ENCODE data around the gene PACS2. TPM values are rescaled to one million over a fixed set of nuclear protein-coding genes. Genes with fewer than 3 reads are reported as not detected.
"Not testable (repeated sequence)": the region's sequence is repeated elsewhere in the genome, so short reads cannot be mapped to it uniquely, and the experiment has no call there.

PACS2 gene
- total RNA-seq, 1 donor from 2014 or later: 60.0 TPM

DNA sequence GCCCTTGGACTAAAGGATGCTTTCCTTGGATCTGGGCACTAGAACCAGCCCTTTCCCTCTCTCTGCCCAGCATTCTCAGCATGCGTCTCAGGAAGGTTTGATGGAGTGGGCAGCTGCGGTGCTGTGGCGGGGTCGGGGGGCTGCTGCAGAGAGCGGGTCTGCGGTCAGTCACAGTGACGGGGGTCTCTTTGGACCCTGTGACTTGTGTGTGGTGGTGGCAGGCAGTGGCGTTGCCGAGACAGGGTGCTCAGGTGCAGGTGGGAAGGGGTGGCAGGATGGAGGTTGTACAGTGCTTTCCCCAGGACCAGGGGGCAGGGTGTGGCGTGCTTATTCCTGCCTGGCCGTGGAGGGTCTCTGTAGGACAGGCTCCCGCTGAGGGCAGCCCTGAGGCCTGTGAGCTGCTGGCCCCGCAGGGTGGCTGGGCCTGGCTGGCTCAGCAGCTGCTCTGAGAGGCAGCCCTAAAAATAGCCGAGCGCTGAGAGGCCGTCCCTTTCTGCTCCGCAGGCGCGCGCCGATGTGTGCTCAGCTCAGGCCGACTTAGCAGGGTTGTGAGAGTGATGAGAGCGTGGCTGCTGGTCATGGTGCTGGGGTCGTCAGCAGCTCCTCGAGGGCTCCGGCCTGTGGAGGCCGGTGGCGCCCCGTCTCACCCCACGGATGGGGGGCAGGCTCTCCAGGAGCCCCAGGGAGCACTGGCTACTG lies 9.7 kb downstream of the PACS2 start:
- peak overlapping the region; percentile 87 for H3K27ac ChIP-seq (ENCODE audit: low read depth, low read length)
- peak overlapping the region; percentile 74 to 89 (median 83) for H3K9ac ChIP-seq (ENCODE audit: low read depth in 1 of 3, low read length in 3 of 3)
- H3K4me3 ChIP-seq (ENCODE audit: low read length in 3 of 3): peak overlapping the region; percentile 35 to 65 (median 62)
- peaks cover 0 to 2% (median 0%) of the 10 kb centered on the region in 3 donors for H3K36me3 ChIP-seq (ENCODE audit: control insufficient read depth in 3 of 3, insufficient read depth in 3 of 3, low read length in 3 of 3)
- H3K4me1 ChIP-seq (ENCODE audit: control insufficient read depth in 3 of 3, insufficient read depth in 3 of 3, low read length in 3 of 3): peaks cover 62 to 67% (median 66%) of the 10 kb centered on the region in 3 donors
- no peaks in the 10 kb centered on the region for H3K9me3 ChIP-seq (ENCODE audit: control insufficient read depth in 3 of 3, low read length in 3 of 3)
- no peaks in the 10 kb centered on the region for H3K27me3 ChIP-seq (ENCODE audit: control insufficient read depth in 3 of 3, insufficient read depth in 3 of 3, low read length in 3 of 3)

DNA sequence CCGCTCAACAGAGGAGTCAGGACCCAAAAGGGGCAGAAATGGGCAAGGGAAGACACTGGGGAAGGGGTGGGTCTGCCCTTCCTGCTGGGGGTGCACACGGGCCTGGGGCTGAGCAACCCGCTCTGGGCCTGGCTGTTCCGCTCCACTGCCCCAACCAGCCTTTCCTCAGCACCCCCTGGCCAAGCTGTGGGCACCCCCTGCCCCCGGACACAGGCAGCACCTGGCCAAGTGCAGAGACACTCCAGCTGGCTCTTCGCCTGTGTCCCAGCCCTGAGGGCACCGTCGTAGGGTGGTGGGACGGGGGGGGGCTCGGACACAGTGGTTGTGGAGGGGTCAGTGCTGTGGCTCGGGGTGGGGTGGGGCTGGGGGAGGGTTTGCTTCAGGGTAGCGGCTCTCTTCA lies 10.3 kb downstream of the PACS2 start:
- peaks cover 69 to 74% (median 72%) of the 10 kb centered on the region in 3 donors for H3K4me1 ChIP-seq (ENCODE audit: control insufficient read depth in 3 of 3, insufficient read depth in 3 of 3, low read length in 3 of 3)
- no peaks in the 10 kb centered on the region for H3K9me3 ChIP-seq (ENCODE audit: control insufficient read depth in 3 of 3, low read length in 3 of 3)
- H3K4me3 ChIP-seq (ENCODE audit: low read length in 3 of 3): peak overlapping the region; percentile 35 to 57 (median 54)
- peaks cover 0 to 2% (median 0%) of the 10 kb centered on the region in 3 donors for H3K36me3 ChIP-seq (ENCODE audit: control insufficient read depth in 3 of 3, insufficient read depth in 3 of 3, low read length in 3 of 3)
- H3K9ac ChIP-seq (ENCODE audit: low read depth in 1 of 3, low read length in 3 of 3): peak overlapping the region; percentile 74 to 89 (median 83)
- H3K27me3 ChIP-seq (ENCODE audit: control insufficient read depth in 3 of 3, insufficient read depth in 3 of 3, low read length in 3 of 3): no peaks in the 10 kb centered on the region
- peak overlapping the region; percentile 87 for H3K27ac ChIP-seq (ENCODE audit: low read depth, low read length)

DNA sequence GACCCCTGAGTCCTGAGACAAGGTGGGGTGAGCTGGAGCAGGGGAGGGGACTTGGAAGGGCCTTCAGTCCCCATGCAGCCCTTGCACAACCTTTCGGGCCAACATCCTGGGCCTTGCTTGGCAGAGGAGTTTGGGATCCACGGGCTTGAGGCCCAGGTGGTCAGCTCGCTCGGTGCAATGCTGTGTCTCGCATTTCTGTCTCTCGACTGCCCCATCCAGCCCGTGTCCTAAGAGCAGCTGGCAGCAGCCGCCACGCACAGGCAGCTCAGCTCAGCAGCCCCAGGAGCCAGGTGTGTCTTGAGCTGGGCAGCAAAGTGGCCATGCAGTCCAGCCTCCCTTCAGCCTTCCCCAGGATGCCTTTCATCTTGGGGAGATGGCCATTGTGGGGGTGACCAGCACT lies 10.8 kb downstream of the PACS2 start:
- peak overlapping the region; percentile 87 for H3K27ac ChIP-seq (ENCODE audit: low read depth, low read length)

DNA sequence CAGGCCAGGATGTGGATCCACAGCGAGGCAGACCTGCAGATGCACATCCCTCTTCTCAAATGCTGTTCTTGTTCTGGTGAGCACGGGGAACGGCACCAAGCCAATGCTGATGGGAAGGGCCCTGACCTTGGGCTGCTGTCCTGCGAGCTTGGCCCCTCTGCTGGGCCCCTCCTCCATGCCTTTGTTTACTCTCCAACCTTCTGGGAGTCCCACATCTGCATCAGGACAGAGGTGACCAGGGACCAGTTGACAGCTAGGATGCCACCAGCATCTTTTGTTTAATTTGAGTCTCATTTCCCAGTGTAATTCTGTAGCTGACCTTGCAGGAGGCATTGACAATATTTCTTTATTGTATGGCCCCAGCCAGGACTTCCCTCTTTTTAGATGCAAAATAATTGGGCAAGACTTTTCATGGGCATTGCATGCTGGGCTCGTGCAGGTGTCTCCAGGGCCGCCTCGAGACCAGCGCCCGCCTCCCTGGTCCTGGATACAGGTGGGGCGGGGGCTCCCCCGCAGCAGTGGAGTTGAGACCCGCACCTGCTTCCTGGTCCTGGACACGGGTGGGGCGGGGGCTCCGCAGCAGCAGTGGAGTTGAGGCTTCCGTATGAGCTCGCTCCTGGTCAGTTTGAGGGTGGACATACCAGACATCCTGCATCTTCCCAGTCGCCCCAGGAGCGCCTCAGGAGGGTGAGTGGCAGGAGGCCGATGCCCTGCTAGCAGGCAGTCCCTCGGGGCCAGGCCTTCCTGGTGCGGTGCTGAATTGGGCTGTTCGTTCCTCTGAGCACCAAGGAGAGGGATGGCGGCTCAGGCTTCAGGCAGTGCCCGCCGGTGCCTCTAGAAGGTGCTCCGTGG lies 11.4 kb downstream of the PACS2 start:
- Histone ChIP-seq H3K4me1 (ENCODE audit: control insufficient read depth in 3 of 3, insufficient read depth in 3 of 3, low read length in 3 of 3) (peaks cover 78 to 84% (median 82%) of the 10 kb centered on the region in 3 donors), H3K27ac (ENCODE audit: low read depth, low read length) (peak overlapping the region; percentile 87), H3K36me3 (ENCODE audit: control insufficient read depth in 3 of 3, insufficient read depth in 3 of 3, low read length in 3 of 3) (peaks cover 0 to 2% (median 0%) of the 10 kb centered on the region in 3 donors), H3K4me3 (ENCODE audit: low read length in 3 of 3) (peak overlapping the region; percentile 40 to 68 (median 52)), H3K9me3 (ENCODE audit: control insufficient read depth in 3 of 3, low read length in 3 of 3) (no peaks in the 10 kb centered on the region), H3K27me3 (ENCODE audit: control insufficient read depth in 3 of 3, insufficient read depth in 3 of 3, low read length in 3 of 3) (no peaks in the 10 kb centered on the region), H3K9ac (ENCODE audit: low read depth in 1 of 3, low read length in 3 of 3) (peak overlapping the region; percentile 71 to 89 (median 76))

More for the DNA sequence above, 10.8 kb downstream of the PACS2 start:
- H3K36me3 ChIP-seq (ENCODE audit: control insufficient read depth in 3 of 3, insufficient read depth in 3 of 3, low read length in 3 of 3): peaks cover 0 to 2% (median 0%) of the 10 kb centered on the region in 3 donors
- peak overlapping the region; percentile 66 to 89 (median 71) for H3K9ac ChIP-seq (ENCODE audit: low read depth in 1 of 3, low read length in 3 of 3)
- H3K4me3 ChIP-seq (ENCODE audit: low read length in 3 of 3): peak overlapping the region; percentile 40 to 52 (median 41)
- no peaks in the 10 kb centered on the region for H3K9me3 ChIP-seq (ENCODE audit: control insufficient read depth in 3 of 3, low read length in 3 of 3)
- H3K27me3 ChIP-seq (ENCODE audit: control insufficient read depth in 3 of 3, insufficient read depth in 3 of 3, low read length in 3 of 3): no peaks in the 10 kb centered on the region
- H3K4me1 ChIP-seq (ENCODE audit: control insufficient read depth in 3 of 3, insufficient read depth in 3 of 3, low read length in 3 of 3): peaks cover 73 to 78% (median 77%) of the 10 kb centered on the region in 3 donors

DNA sequence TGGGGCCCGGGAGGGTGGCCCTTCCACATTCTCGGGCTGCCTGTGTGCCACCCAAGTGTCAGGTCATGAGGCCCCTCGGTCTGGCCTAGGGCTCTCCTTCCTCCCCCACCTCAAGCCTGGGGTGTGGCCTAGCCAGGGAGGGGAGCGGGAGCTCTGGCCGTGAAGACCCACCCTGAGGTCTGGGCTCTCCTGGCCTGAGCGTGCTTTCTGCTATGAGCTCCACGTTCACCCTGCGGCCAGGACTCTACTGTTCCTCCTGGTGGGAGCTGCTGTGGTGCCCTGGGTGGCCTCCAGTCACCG lies 12.0 kb downstream of the PACS2 start:
- Histone ChIP-seq H3K27me3 (ENCODE audit: control insufficient read depth in 3 of 3, insufficient read depth in 3 of 3, low read length in 3 of 3) (no peaks in the 10 kb centered on the region), H3K4me1 (ENCODE audit: control insufficient read depth in 3 of 3, insufficient read depth in 3 of 3, low read length in 3 of 3) (peaks cover 78 to 90% (median 85%) of the 10 kb centered on the region in 3 donors), H3K36me3 (ENCODE audit: control insufficient read depth in 3 of 3, insufficient read depth in 3 of 3, low read length in 3 of 3) (peaks cover 0 to 2% (median 0%) of the 10 kb centered on the region in 3 donors), H3K9ac (ENCODE audit: low read depth in 1 of 3, low read length in 3 of 3) (peak overlapping the region; percentile 46 to 89 (median 76)), H3K9me3 (ENCODE audit: control insufficient read depth in 3 of 3, low read length in 3 of 3) (no peaks in the 10 kb centered on the region), H3K27ac (ENCODE audit: low read depth, low read length) (peak overlapping the region; percentile 80), H3K4me3 (ENCODE audit: low read length in 3 of 3) (peak overlapping the region; percentile 34 to 68 (median 38))

DNA sequence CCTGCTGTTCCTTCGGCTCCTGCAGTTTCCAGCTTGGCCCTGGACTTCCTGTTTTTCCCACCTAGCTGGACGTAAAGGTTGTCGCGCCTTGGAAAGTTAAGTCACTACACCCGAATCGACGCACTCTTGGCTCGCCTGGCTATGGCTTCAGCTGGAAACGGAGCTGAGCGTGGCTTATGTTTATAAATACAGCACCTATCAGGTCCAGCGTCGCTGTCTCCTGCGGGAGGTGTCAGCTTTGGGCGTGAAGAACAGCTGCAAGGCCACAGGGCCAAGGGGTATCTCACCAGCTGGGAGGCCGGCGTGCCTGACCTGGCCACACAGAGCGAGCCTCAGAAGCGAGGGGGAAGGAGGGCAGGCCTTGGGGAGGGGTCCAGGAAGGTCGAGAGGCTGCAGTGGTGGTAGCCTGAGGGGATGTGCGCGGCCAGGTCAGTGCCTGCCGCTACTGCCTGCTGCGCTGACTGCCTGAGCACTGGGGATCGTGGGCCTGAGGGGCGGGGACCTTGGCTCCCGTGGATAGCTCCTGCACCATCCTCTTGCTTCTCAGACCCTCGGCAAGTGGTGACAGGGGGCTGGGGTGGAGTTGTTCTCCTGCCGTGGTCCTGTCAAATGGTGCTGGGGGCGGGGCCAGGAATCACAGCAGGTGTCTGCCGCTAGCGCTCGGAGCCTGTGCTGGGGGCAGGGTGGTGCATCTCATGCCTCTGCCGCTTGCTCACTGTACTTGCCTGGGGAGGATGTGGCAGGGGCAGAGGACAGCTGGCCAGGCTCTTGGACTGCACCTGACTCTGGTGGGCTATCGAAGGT lies 12.5 kb downstream of the PACS2 start:
- peak overlapping the region; percentile 46 to 89 (median 76) for H3K9ac ChIP-seq (ENCODE audit: low read depth in 1 of 3, low read length in 3 of 3)
- H3K27me3 ChIP-seq (ENCODE audit: control insufficient read depth in 3 of 3, insufficient read depth in 3 of 3, low read length in 3 of 3): no peaks in the 10 kb centered on the region
- peaks cover 78 to 95% (median 90%) of the 10 kb centered on the region in 3 donors for H3K4me1 ChIP-seq (ENCODE audit: control insufficient read depth in 3 of 3, insufficient read depth in 3 of 3, low read length in 3 of 3)
- no peaks in the 10 kb centered on the region for H3K9me3 ChIP-seq (ENCODE audit: control insufficient read depth in 3 of 3, low read length in 3 of 3)
- peaks cover 0 to 2% (median 0%) of the 10 kb centered on the region in 3 donors for H3K36me3 ChIP-seq (ENCODE audit: control insufficient read depth in 3 of 3, insufficient read depth in 3 of 3, low read length in 3 of 3)
- peak overlapping the region; percentile 34 to 68 (median 38) for H3K4me3 ChIP-seq (ENCODE audit: low read length in 3 of 3)
- H3K27ac ChIP-seq (ENCODE audit: low read depth, low read length): peak overlapping the region; percentile 80

DNA sequence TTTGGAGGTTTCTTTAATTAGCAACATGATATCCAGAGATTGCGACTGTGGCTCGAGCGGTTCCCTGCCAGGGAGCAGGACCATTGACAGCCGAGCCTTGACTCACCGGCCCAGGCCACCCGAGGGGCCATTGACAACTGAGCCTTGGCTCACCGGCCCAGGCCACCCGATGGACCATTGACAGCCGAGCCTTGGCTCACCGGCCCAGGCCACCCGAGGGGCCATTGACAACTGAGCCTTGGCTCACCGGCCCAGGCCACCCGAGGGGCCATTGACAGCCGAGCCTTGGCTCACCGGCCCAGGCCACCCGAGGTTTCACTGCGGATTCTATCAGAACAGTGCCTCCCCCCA lies 13.1 kb downstream of the PACS2 start:
- Histone ChIP-seq H3K9ac (ENCODE audit: low read depth in 1 of 3, low read length in 3 of 3) (peak overlapping the region in 2 of 3 donors; percentile 5 to 89), H3K4me1 (ENCODE audit: control insufficient read depth in 3 of 3, insufficient read depth in 3 of 3, low read length in 3 of 3) (peaks cover 82 to 99% (median 96%) of the 10 kb centered on the region in 3 donors), H3K4me3 (ENCODE audit: low read length in 3 of 3) (peak overlapping the region in 2 of 3 donors; percentile 34 to 68), H3K27ac (ENCODE audit: low read depth, low read length) (peak overlapping the region; percentile 80)
- not testable (repeated sequence) for H3K36me3 ChIP-seq (ENCODE audit: control insufficient read depth in 3 of 3, insufficient read depth in 3 of 3, low read length in 3 of 3); H3K27me3 ChIP-seq (ENCODE audit: control insufficient read depth in 3 of 3, insufficient read depth in 3 of 3, low read length in 3 of 3); H3K9me3 ChIP-seq (ENCODE audit: control insufficient read depth in 3 of 3, low read length in 3 of 3)

DNA sequence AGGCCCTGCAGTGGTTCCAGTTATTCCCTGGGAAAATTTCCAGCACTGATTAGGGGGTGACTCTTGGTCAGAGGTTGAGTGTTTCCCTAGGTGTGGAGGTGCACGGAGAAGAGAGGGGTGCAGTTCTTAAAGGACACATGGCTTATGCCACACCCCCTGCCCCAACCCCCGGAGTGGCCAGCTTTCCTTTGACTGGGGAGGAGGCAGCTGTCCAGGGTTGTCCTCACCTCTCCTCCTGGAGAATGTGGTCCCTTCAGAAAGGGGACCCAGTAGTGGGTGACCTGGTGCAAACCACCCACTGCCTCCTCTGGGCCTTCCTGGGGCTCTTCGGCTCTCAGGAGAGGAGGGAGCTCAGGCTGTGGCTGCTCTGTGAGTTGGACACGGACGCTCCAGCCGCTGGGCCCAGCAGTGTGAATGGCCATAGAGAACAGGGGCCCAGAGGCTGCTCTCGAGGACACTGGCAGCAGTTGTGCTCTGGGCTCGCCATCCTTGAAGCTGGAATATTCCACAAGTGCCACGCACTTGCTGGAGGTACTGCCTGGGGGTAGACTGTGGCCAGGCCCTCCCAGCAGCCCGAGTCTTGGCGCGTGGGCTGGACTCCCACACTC lies 13.6 kb downstream of the PACS2 start:
- peak overlapping the region; percentile 5 to 89 (median 57) for H3K9ac ChIP-seq (ENCODE audit: low read depth in 1 of 3, low read length in 3 of 3)
- H3K27ac ChIP-seq (ENCODE audit: low read depth, low read length): peak overlapping the region; percentile 80
- H3K36me3 ChIP-seq (ENCODE audit: control insufficient read depth in 3 of 3, insufficient read depth in 3 of 3, low read length in 3 of 3): peaks cover 0 to 2% (median 0%) of the 10 kb centered on the region in 3 donors

DNA sequence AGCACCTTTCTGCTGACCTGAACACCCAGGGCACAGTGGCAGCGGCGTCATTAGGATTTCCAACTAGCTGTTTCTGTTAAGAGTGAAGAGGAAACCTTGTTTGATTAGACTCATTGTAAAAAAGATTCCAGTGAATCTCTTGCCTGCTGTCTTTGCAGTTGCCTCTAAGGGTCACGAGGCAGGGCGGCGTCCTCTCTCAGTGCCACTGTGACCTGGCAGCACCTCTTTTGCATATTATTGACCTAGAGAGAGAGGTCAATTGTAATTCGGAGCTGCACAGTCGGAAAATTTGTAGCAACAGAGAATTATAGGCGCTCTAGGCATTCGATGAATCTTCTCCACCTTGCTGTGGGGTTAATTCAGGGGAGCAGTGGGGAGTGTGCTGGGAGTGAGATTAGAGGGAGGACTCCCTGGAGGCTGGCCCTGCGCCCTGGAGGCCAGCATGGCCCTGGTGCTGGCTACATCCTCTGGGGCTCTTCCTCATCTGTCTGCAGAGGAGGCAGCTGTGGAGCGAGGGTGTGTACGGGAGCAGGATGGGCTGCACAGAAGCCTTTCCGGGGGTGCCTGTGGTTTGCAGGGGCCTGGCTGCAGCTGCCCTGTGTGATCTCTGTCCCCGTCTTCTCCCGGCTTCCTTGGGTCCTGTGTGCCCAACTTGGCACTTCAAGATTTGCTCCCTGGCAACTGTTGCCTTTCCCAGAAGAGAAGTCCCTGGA lies 14.3 kb downstream of the PACS2 start:
- Histone ChIP-seq H3K4me3 (ENCODE audit: low read length in 3 of 3) (peak overlapping the region in 2 of 3 donors; percentile 9 to 38), H3K9ac (ENCODE audit: low read depth in 1 of 3, low read length in 3 of 3) (peak overlapping the region; percentile 5 to 89 (median 57)), H3K27me3 (ENCODE audit: control insufficient read depth in 3 of 3, insufficient read depth in 3 of 3, low read length in 3 of 3) (no peaks in the 10 kb centered on the region), H3K9me3 (ENCODE audit: control insufficient read depth in 3 of 3, low read length in 3 of 3) (no peaks in the 10 kb centered on the region), H3K27ac (ENCODE audit: low read depth, low read length) (peak overlapping the region; percentile 80), H3K36me3 (ENCODE audit: control insufficient read depth in 3 of 3, insufficient read depth in 3 of 3, low read length in 3 of 3) (no peaks in the 10 kb centered on the region), H3K4me1 (ENCODE audit: control insufficient read depth in 3 of 3, insufficient read depth in 3 of 3, low read length in 3 of 3) (peaks cover 81 to 99% (median 96%) of the 10 kb centered on the region in 3 donors)

More for the DNA sequence above, 13.6 kb downstream of the PACS2 start:
- no peaks in the 10 kb centered on the region for H3K27me3 ChIP-seq (ENCODE audit: control insufficient read depth in 3 of 3, insufficient read depth in 3 of 3, low read length in 3 of 3)
- peak overlapping the region in 1 of 3 donors; percentile 68 for H3K4me3 ChIP-seq (ENCODE audit: low read length in 3 of 3)
- no peaks in the 10 kb centered on the region for H3K9me3 ChIP-seq (ENCODE audit: control insufficient read depth in 3 of 3, low read length in 3 of 3)
- H3K4me1 ChIP-seq (ENCODE audit: control insufficient read depth in 3 of 3, insufficient read depth in 3 of 3, low read length in 3 of 3): peaks cover 81 to 99% (median 96%) of the 10 kb centered on the region in 3 donors

All from skeletal muscle tissue (tissue), 4 donors.